Cardiac muscle cell (in vitro differentiated cells and primary cell): ENCODE measurements around the gene PDE1A. TPM values are rescaled to one million over a fixed set of nuclear protein-coding genes. Genes with fewer than 3 reads are reported as not detected.

Experiments used
- DNase-seq, 2 donors: peaks; one replicate each; pipeline versions ENCODE4 v3.0.0 to v3.0.0-alpha.2; 2010 to 2017; ENCODE audit warnings: low read depth in 1 of 2, low spot score in 1 of 2
- H3K27ac ChIP-seq: fragments of 200-600 bp; sonication (generic); 2 replicates; pipeline ENCODE4 v1.5.1; 2016
- H3K27me3 ChIP-seq: fragments of 200-600 bp; sonication (generic); 2 replicates; pipeline ENCODE4 v1.6.0; 2016; ENCODE audit warnings: control low read depth
- H3K36me3 ChIP-seq: fragments of 200-600 bp; sonication (generic); 2 replicates; pipeline ENCODE4 v1.5.1; 2016; ENCODE audit warnings: control low read depth
- H3K4me1 ChIP-seq: fragments of 200-600 bp; sonication (generic); 2 replicates; pipeline ENCODE4 v1.8.1; 2017; ENCODE audit warnings: low read depth, mild to moderate bottlenecking, mixed run types
- H3K4me3 ChIP-seq: fragments of 200-600 bp; sonication (generic); 2 replicates; pipeline ENCODE4 v1.5.1; 2016; ENCODE audit warnings: mild to moderate bottlenecking
- H3K9me3 ChIP-seq: fragments of 200-600 bp; sonication (generic); 2 replicates; pipeline ENCODE4 v1.5.1; 2017; ENCODE audit warnings: low read depth, mild to moderate bottlenecking, control low read depth
- polyA plus RNA-seq: library from polyadenylated mRNA; unstranded; fragments of >200 nt; fragmentation: Nextera tagmentation; extraction: Ambion mirVana; gene quantifications from 2 replicates; pipeline ENCODE4 v1.2.1, GENCODE V29; 2016
- total RNA-seq: library from RNA; depleted of rRNA; stranded (reverse); fragments of >200 nt; gene quantifications from 2 replicates; pipeline ENCODE4 v1.2.3, GENCODE V29; 2016
- TF ChIP-seq, protein P1 (sequence below): IDR thresholded peaks from 2 replicates; pipeline ENCODE4 v1.5.1; 2012; ENCODE audit warnings: low read depth, mild to moderate bottlenecking, low read length

Gene PDE1A
- total and polyA plus RNA-seq, 2 experiments from 2014 or later: 0.06 to 0.60 TPM

DNA sequence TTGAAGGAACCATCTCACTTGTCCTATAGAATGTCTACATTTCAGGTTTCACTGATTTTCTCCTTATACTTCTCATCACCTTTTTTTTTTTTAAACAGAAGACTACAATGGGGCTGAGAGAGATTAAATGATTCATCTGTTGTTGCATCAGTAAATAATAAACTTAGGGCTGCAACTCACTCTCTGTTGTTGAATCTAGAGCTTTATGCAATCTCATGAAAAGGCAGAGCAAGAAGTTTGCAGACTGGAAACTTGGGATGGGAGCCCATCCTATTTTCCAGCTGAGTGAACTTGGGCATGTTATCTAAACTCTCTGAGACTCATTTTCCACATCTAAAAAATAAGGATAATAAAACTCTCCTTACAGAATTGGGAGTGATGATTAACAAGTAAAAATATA lies 58.4 kb downstream of the PDE1A start:
- peak in 1 of 2 donors; percentile 69 for DNase-seq
- H3K27ac ChIP-seq: no peak overlapping the region
- TF ChIP-seq, protein P1, sequence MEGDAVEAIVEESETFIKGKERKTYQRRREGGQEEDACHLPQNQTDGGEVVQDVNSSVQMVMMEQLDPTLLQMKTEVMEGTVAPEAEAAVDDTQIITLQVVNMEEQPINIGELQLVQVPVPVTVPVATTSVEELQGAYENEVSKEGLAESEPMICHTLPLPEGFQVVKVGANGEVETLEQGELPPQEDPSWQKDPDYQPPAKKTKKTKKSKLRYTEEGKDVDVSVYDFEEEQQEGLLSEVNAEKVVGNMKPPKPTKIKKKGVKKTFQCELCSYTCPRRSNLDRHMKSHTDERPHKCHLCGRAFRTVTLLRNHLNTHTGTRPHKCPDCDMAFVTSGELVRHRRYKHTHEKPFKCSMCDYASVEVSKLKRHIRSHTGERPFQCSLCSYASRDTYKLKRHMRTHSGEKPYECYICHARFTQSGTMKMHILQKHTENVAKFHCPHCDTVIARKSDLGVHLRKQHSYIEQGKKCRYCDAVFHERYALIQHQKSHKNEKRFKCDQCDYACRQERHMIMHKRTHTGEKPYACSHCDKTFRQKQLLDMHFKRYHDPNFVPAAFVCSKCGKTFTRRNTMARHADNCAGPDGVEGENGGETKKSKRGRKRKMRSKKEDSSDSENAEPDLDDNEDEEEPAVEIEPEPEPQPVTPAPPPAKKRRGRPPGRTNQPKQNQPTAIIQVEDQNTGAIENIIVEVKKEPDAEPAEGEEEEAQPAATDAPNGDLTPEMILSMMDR: no peak
- no peaks in the 10 kb centered on the region for H3K9me3 ChIP-seq
- H3K27me3 ChIP-seq: no peaks in the 10 kb centered on the region
- no peaks in the 10 kb centered on the region for H3K4me1 ChIP-seq
- no peak overlapping the region for H3K4me3 ChIP-seq
- H3K36me3 ChIP-seq: no peaks in the 10 kb centered on the region

DNA sequence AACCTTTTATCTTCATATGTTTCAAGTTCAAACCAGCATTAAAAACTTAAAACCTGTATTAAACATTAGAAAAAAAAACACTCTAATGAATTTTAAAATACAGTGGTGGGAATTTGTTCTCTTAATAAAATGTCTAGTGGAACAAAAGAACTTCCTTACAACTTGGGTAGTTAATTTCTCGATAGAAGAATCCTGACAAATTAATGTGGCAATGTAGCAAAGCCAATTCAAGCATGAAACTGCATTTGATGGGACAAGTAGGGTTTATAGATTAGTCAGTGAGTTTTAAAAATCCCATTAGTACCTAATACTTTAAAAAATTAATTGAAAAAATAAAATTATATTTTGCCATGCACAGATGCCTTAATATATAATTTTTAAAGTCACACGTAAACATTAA lies 59.4 kb downstream of the PDE1A start:
- H3K9me3 ChIP-seq: no peaks in the 10 kb centered on the region
- no peaks in the 10 kb centered on the region for H3K4me1 ChIP-seq
- no peak overlapping the region for H3K27ac ChIP-seq
- TF ChIP-seq, protein P1: no peak
- no peak for DNase-seq
- H3K27me3 ChIP-seq: no peaks in the 10 kb centered on the region
- H3K4me3 ChIP-seq: no peak overlapping the region
- H3K36me3 ChIP-seq: no peaks in the 10 kb centered on the region

DNA sequence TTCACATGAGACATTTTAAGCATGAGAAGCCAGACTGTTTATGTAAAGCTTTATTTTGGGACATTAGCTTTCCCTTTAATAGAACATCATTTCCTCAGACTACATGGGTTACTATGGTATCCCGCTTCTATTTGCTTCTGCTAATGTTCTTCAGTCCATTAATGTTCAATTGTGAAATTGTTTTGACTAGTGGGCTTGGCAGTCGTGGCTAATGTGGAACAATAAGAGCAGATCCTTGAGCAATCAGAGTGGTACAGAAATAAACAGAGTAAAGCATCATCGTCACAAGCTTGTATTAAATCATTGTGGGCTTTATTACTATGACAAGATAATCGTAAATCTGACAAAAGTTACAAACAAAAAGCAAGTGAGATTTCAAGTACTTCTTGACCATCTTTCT lies 60.2 kb downstream of the PDE1A start:
- H3K27ac ChIP-seq: no peak overlapping the region
- DNase-seq: peak in 1 of 2 donors; percentile 80
- H3K36me3 ChIP-seq: no peaks in the 10 kb centered on the region
- H3K4me1 ChIP-seq: no peaks in the 10 kb centered on the region
- H3K27me3 ChIP-seq: no peaks in the 10 kb centered on the region
- H3K4me3 ChIP-seq: no peak overlapping the region
- no peaks in the 10 kb centered on the region for H3K9me3 ChIP-seq
- TF ChIP-seq, protein P1: no peak

DNA sequence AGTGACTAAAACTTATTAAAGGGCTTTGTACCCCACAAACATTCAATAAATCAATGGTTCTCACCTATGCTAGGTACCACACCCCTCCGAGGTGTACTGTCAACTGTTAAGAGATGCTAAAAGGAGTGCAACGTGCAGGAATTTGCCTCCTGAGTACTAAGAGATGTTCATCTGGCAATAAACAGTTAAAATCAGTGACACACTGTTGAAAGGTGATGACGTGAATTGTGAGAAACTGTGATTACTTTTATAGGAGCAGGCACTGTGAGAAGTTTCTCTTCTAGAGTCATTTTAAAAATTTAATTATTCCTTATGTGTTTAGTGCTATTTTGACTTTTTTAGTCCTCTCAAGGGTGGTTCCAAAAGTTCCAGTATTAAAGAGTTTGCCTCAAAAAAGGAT lies 61.0 kb downstream of the PDE1A start:
- Histone ChIP-seq H3K27ac (no peak overlapping the region), H3K9me3 (no peaks in the 10 kb centered on the region), H3K4me3 (no peak overlapping the region), H3K27me3 (no peaks in the 10 kb centered on the region), H3K4me1 (no peaks in the 10 kb centered on the region), H3K36me3 (no peaks in the 10 kb centered on the region)
- TF ChIP-seq, protein P1: no peak
- no peak for DNase-seq

DNA sequence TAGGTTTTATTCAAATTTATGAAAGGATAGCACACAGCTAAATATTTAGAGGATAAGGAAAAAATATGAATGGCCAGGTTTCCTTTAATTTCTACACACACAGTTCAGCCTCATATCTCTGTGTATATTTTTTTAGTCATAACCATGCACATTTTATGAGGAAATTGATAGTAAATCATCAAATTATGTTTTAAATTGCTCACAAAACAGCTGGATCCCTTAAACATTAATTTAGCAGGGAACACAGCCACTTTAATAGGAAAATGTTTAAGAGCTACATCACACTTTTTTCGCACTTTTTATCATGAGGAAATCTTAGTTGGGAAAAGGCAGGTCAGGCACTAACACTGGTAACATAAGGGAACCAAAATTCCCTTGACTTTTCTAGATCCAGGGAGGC lies 65.4 kb downstream of the PDE1A start:
- Histone ChIP-seq H3K36me3 (no peaks in the 10 kb centered on the region), H3K9me3 (no peaks in the 10 kb centered on the region), H3K4me3 (no peak overlapping the region), H3K4me1 (no peaks in the 10 kb centered on the region), H3K27ac (no peak overlapping the region), H3K27me3 (no peaks in the 10 kb centered on the region)
- TF ChIP-seq, protein P1: no peak
- DNase-seq: no peak
